GM18519 (cell line): Measurements from ENCODE around the gene HOXD9.

Source experiments
- ATAC-seq: cut with Tn5 transposase; IDR thresholded peaks from one replicate; pipeline ENCODE4 v1.9.1; 2021; ENCODE audit warnings: mild to moderate bottlenecking, moderate library complexity; ENCODE audit not compliant: unreplicated experiment, low FRiP score

Gene HOXD9

DNA sequence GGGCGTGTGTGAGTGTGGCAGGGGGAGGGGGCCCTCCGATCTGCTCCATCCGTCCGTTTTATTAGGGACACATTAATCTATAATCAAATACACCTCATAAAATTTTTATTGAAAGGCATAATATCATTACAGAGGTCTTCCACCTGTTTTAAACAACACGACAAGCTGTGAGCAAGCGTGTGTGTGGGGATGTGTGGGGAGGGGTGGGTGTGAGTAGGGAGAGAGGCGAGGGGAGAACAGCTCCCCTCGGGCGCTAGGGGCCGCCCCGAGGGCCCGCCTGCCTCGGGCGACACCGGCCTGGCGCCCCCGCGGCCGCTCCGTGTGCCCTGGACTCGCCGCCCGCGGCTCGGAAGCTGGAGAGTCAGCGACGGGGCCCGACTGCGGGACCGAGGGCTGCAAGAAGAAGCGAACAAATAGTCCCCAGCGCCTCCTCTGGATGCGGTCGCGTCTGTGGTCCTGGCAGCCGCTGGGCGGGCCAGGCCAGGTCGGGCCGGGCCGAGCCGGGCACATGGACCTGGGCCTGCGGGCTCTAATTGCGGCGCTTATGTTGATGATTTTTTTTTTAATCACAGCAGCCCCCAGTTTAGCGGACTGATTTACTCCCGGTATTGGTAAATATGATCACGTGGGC lies 352 bp upstream of the HOXD9 start:
- no peak for ATAC-seq

GRCh38 chr2:176123411-176124109 lies 1.0 kb downstream of the HOXD9 start:
- no peak for ATAC-seq

GRCh38 chr2:176124110-176124946 lies 1.8 kb downstream of the HOXD9 start:
- no peak for ATAC-seq

GRCh38 chr2:176124947-176125771 lies 2.6 kb downstream of the HOXD9 start:
- ATAC-seq: no peak

DNA sequence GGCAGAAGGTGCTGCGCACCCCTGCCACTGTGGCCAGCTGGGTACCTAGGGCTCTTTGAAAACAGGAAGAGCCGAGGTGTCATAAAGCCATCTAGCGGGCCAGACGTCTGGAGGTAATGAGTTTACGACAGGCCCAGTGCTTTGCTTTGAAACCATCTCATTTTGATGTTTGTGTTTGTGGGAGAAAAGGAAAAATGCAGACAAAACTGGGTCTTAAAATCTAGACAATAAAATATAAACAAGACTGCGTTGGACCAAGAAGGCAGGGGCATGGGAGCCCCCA lies 3.2 kb downstream of the HOXD9 start:
- ATAC-seq: no peak

DNA sequence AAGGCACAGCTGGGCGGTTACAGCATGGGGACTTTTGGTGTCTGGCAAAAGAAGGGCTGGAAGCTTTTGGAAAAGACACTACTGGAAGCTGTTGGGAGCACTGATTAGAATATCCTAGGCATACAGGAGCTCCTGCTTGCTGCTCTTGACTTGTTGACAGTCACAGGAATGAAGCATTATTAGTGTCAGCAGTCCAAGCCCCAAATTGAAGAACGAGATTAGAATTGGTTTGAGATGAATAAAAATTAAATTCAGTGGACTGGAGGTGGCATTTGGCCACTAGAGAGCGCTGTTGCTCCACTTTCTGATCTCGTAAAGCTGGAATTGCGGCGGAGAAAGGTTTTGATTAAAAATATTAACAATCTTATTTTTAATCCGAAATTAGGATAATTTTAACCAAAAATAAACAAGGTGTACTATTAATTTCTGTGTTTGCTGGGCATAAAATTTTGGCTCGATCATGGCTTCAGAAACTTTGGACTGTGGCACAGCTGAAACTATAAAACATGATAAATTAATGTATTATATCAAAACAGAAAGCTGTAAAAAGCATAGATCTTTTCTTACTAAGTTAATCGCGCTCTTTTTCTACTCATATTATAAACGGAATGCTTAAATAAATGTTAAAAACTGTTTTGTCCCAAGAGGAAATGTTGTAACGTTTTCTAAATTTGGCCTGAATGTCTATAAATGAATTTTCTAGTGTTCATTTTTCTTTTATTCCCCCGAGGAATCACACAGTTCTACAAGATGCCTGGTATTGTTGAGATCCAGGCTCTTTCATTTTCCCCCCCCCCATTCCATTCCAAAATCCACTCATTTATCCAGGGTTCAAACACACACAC lies 4.6 kb downstream of the HOXD9 start:
- no peak for ATAC-seq

GRCh38 chr2:176127774-176128072 lies 5.2 kb downstream of the HOXD9 start:
- ATAC-seq: no peak

- no peak for ATAC-seq
Measured at GRCh38 chr2:176128172-176128981, 5.9 kb downstream of the HOXD9 start.

GRCh38 chr2:176128982-176129796 lies 6.7 kb downstream of the HOXD9 start, which contains the start of gene HOXD8:
Gene HOXD8, plus strand, starts transcription at chr2:176129705. Its CDS starts 662 bp downstream, at chr2:176130367.
- ATAC-seq: no peak

- ATAC-seq: no peak
Measured at GRCh38 chr2:176129813-176130146, 7.3 kb downstream of the HOXD9 start.

GRCh38 chr2:176130147-176130956 lies 7.8 kb downstream of the HOXD9 start:
- no peak for ATAC-seq

- ATAC-seq: no peak
Measured at GRCh38 chr2:176130957-176131847, 8.7 kb downstream of the HOXD9 start.

- no peak for ATAC-seq
Measured at GRCh38 chr2:176131848-176132158, 9.3 kb downstream of the HOXD9 start.

DNA sequence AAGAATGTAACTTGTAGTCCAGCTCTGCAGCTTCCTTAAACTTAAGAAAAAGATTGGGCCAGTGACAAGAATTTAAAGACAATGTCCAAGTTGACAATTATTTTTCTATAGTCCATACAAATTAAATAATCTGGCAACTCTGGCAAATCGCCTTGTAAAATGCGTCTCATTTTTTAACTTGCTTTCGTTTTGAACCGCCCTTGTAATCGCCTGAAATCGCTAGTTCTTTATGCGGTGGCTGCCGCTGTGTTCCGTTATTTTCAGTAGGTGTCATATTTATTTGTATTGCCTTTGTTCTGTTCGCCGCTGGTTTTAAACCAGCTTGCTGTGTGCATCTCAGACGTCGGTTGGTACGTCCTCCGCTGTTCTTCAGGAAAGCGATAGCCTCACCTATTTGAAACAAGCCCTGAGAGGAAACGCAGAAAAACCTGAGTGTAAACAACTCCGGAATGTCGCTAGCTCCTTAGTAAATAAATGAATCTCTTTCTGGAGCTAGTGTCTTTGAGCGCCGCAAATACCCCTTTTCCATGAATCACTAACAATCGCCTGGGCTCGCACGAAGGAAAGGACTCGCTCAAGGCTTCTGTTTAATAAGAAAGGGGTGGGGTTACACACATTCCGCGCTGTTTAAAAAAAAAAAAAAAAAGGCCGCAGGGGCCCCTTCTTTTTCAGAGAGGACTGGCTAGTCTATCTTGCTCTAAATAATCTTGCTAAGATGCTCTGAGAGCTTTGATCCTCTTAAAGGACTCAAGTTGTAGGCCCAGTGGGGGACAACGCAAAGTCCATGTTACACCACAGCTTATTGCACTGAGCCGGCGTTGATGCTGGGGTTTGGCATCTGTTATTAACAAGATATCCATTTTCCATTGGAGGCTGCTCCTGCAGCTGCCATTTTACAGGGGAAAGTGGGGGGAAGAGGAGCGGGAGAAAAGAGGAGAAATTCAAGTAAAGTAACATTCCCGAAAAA lies 10.0 kb downstream of the HOXD9 start:
- ATAC-seq: no peak

DNA sequence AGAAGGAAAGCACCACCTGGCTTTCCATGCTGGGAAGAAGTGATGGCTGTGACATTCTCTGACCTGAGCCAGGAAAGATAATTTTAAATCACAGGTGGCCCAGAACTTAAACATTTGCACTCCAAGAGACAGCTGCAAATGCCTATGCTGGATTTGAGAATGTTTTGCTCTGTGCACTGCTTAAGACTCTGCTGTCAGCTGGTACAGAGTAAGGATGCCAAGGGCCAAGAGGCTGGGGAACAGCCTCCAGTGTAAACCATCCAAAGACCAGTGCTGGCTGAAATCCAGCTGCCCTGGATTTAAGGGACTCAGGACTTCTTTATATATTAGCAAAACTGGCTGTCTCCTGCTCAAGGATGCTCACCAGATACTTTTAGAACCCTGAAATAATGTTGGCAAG lies 10.9 kb downstream of the HOXD9 start:
- no peak for ATAC-seq

- no peak for ATAC-seq
Measured at GRCh38 chr2:176134035-176134434, 11.5 kb downstream of the HOXD9 start.
